ENCODE measurements around the gene APLP1. TPM values are rescaled to one million over a fixed set of nuclear protein-coding genes. Genes with fewer than 3 reads are reported as not detected.
"Not testable (repeated sequence)": the region's sequence is repeated elsewhere in the genome, so short reads cannot be mapped to it uniquely, and the experiment has no call there.

The APLP1 gene
- total RNA-seq, 6 experiments from 2014 or later, result 0.27 to 1.5 (median 0.37) TPM; not detected in 3

- DNase-seq (peak in 1 of 3 donors; percentile 41), ATAC-seq (peak; percentile 6 to 56 (median 44))
- Histone ChIP-seq H3K36me3 (no peaks in the 10 kb centered on the region), H3K4me1 (peaks cover 0 to 14% (median 0%) of the 10 kb centered on the region in 4 donors), H3K27me3 (peaks cover 0 to 18% of the 10 kb centered on the region in 2 donors), H3K9me3 (no peaks in the 10 kb centered on the region), H3K27ac (no peak overlapping the region), H3K4me3 (no peak overlapping the region)
- TF ChIP-seq CTCF (IDR thresholded peaks at IDR 0.05), result no peak
- TF ChIP-seq POLR2A (IDR thresholded peaks at IDR 0.05), result no peak
- WGBS (ENCODE audit: insufficient coverage, low coverage, low lambda C conversion rate, missing lambda C conversion rate), result 4% methylated on average over 15 of the region's 51 CpGs
- intact Hi-C loops (cut with DNase I), result no loop called here
Observed at GRCh38 chr19:35869327-35870123, 1.2 kb downstream of the APLP1 start.

GRCh38 chr19:35870124-35870736 lies 1.9 kb downstream of the APLP1 start:
- intact Hi-C loops (cut with DNase I), result not testable (repeated sequence)

GRCh38 chr19:35870798-35871197 lies 2.4 kb downstream of the APLP1 start:
- intact Hi-C loops (cut with DNase I), result no loop called here
- WGBS (ENCODE audit: insufficient coverage, low coverage, low lambda C conversion rate, missing lambda C conversion rate), result 57% methylated on average over 1 of the region's 12 CpGs
- H3K4me1 ChIP-seq, result peaks cover 0 to 14% (median 0%) of the 10 kb centered on the region in 4 donors
- no peak for ATAC-seq
- no peaks in the 10 kb centered on the region for H3K9me3 ChIP-seq
- no peak overlapping the region for H3K4me3 ChIP-seq
- no peak overlapping the region for H3K27ac ChIP-seq
- TF ChIP-seq CTCF (IDR thresholded peaks at IDR 0.05) (no peak), POLR2A (IDR thresholded peaks at IDR 0.05) (no peak)
- H3K36me3 ChIP-seq, result no peaks in the 10 kb centered on the region
- peaks cover 0 to 18% of the 10 kb centered on the region in 2 donors for H3K27me3 ChIP-seq
- no peak for DNase-seq

More at GRCh38 chr19:35870124-35870736, 1.9 kb downstream of the APLP1 start:
- DNase-seq, H3K36me3 ChIP-seq, H3K4me3 ChIP-seq, H3K9me3 ChIP-seq, H3K27ac ChIP-seq, ATAC-seq: not testable (repeated sequence)
- Histone ChIP-seq H3K4me1 (peaks cover 0 to 14% (median 0%) of the 10 kb centered on the region in 4 donors), H3K27me3 (peaks cover 0 to 18% of the 10 kb centered on the region in 2 donors)
- 26% methylated on average over 16 of the region's 26 CpGs for WGBS (ENCODE audit: insufficient coverage, low coverage, low lambda C conversion rate, missing lambda C conversion rate)

- H3K36me3 ChIP-seq, result no peaks in the 10 kb centered on the region
- 60% methylated on average over 3 of the region's 12 CpGs for WGBS (ENCODE audit: insufficient coverage, low coverage, low lambda C conversion rate, missing lambda C conversion rate)
- H3K27me3 ChIP-seq, result peaks cover 0 to 18% of the 10 kb centered on the region in 2 donors
- no peak overlapping the region for H3K27ac ChIP-seq
- TF ChIP-seq POLR2A (IDR thresholded peaks at IDR 0.05), result no peak
- TF ChIP-seq CTCF (IDR thresholded peaks at IDR 0.05), result no peak
- H3K4me3 ChIP-seq, result no peak overlapping the region
- intact Hi-C loops (cut with DNase I), result no loop called here
- ATAC-seq (no peak), DNase-seq (no peak)
- no peaks in the 10 kb centered on the region for H3K9me3 ChIP-seq
- H3K4me1 ChIP-seq, result peaks cover 0 to 14% (median 0%) of the 10 kb centered on the region in 4 donors
Observed at GRCh38 chr19:35871611-35872010, 3.2 kb downstream of the APLP1 start.

- H3K4me3 ChIP-seq, result no peak overlapping the region
- 68% methylated on average over 4 of the region's 5 CpGs for WGBS (ENCODE audit: insufficient coverage, low coverage, low lambda C conversion rate, missing lambda C conversion rate)
- no peaks in the 10 kb centered on the region for H3K36me3 ChIP-seq
- intact Hi-C loops (cut with DNase I), result no loop called here
- peaks cover 0 to 18% of the 10 kb centered on the region in 2 donors for H3K27me3 ChIP-seq
- TF ChIP-seq CTCF (IDR thresholded peaks at IDR 0.05) (no peak), POLR2A (IDR thresholded peaks at IDR 0.05) (no peak)
- peaks cover 0 to 14% (median 0%) of the 10 kb centered on the region in 4 donors for H3K4me1 ChIP-seq
- no peak overlapping the region for H3K27ac ChIP-seq
- DNase-seq (no peak), ATAC-seq (no peak)
- H3K9me3 ChIP-seq, result no peaks in the 10 kb centered on the region
Observed at GRCh38 chr19:35872180-35872579, 3.8 kb downstream of the APLP1 start.

All from right lobe of liver (tissue), 6 donors.